LoVo (cell line): ENCODE data around the gene ALG6.
"Not testable (repeated sequence)": the region's sequence is repeated elsewhere in the genome, so short reads cannot be mapped to it uniquely, and the experiment has no call there.

Experiments
- DNase-seq: peaks from one replicate; pipeline ENCODE4 v3.0.0-alpha.2; 2016; ENCODE audit warnings: low spot score

The ALG6 gene

GRCh38 chr1:63414691-63415365 lies 47.4 kb downstream of the ALG6 start:
- no peak for DNase-seq

- no peak for DNase-seq
Observed at GRCh38 chr1:63418101-63418500, 50.7 kb downstream of the ALG6 start.

GRCh38 chr1:63420746-63421145 lies 53.3 kb downstream of the ALG6 start:
- DNase-seq, result not testable (repeated sequence)

GRCh38 chr1:63423649-63424048 lies 56.2 kb downstream of the ALG6 start:
- no peak for DNase-seq

- no peak for DNase-seq
Observed at GRCh38 chr1:63428815-63429214, 61.4 kb downstream of the ALG6 start.

DNA sequence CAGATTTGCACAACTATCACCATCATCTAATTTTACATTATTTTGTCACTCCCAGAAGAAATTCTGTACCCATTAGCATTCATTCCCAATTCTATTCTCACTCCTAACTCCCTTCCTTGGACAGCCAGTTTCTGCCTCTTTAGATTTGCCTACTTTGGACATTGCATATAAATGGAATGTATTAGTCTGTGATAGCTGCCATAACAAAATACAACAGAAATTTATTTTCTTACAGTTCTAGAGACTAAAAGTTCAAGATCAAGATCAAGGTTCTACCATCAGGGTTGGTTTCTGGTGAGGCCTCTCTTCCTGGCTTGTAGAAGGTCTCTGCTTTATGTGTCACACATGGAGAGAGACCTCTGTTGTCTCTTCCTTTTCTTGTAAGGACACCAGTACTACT lies 61.9 kb downstream of the ALG6 start:
- DNase-seq, result no peak

DNA sequence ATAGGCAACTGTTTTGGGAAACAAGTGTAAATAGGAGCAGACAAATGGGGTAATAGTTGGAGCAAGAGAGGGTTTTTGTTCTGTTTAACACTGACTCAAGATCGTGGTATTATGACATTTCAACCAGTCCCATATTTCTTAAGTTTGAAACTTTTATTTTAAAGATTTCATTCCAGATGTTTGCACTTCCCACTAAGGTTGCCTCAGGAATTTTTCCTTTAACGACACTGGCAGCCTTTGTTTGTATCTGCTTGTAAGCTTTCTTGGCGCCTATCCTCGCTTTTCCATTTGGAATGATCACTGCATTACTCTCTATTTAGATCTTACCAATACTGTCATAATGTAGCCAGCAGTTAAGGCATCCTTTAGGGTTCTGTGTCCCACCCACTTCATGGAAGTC lies 67.7 kb downstream of the ALG6 start:
- no peak for DNase-seq

DNA sequence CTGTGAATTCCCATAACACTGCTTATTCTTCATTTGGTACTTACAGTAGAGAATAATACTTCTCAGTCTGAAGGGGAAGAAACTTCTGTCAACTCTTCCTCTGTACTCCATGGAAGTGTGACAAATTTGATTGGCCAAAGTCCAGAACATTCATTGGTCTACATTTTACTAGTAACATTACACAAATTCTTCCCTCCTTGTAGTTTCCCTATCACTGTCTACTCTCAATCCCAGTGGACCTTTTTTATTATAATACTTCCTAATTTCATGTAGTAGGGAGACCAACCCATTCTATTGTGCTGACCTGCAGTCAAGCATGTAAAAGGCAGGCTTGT lies 74.7 kb downstream of the ALG6 start:
- DNase-seq, result no peak

DNA sequence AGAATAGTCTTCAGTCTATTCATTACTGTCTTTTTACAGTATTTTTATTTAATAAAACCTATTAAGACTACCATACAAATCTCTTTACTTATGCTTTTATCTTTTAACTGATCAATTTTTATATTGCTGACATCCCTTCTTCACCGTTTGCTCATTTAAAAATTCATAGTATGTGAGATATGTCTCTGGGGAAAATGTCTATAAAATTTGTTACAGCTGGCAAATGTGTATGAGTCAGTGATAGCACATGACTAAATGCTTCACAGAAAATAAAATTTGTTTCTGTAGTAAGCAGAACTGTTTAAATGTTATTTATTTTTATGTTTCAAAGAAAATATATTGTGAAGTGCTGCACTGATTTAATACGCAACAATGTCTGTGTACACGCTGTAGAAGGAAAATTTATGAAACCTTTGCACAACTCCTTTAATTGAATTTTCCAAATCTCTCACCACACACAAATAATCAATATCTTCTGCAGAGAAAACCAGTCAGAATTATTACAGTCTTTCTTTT lies 81.4 kb downstream of the ALG6 start:
- no peak for DNase-seq

GRCh38 chr1:63450416-63450815 lies 83.0 kb downstream of the ALG6 start:
- DNase-seq, result no peak

DNA sequence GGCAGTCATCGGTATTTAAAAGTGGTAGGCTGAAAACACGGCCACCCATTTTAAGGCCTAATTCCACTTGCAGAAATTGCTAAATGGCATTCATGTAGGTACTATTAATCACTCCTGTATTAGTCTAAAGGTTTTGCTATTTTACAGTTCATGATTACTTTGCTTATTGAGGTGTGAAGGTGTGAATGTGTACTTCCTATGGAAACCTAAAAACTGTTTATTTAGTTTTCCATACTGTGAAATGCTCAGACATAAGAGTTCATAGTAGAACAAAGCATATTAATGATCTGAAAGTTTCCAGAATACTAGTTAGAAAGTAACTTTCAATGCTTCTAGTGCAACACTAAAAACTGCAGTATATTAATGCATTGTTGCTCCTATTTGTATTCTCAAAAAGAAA lies 85.8 kb downstream of the ALG6 start:
- no peak for DNase-seq

DNA sequence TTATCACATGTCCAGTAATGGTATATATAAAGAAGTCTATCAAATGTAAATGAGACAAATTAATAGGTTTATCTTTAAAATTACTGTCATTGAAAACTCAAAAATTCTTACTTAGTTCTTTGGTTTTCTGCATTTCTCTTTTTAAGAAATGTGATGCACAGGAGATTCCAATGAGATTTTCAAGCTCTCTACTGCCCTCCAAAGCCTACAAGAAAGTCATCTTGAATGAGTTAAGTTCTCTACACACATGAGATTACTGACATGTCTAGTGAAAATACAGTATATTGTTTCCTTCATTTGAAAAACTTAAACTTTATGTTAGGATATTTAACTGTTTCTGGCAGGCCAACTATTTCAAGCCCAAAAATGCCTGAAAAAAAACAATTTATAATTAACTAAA lies 86.8 kb downstream of the ALG6 start:
- no peak for DNase-seq

GRCh38 chr1:63458750-63459149 lies 91.3 kb downstream of the ALG6 start:
- DNase-seq, result no peak

DNA sequence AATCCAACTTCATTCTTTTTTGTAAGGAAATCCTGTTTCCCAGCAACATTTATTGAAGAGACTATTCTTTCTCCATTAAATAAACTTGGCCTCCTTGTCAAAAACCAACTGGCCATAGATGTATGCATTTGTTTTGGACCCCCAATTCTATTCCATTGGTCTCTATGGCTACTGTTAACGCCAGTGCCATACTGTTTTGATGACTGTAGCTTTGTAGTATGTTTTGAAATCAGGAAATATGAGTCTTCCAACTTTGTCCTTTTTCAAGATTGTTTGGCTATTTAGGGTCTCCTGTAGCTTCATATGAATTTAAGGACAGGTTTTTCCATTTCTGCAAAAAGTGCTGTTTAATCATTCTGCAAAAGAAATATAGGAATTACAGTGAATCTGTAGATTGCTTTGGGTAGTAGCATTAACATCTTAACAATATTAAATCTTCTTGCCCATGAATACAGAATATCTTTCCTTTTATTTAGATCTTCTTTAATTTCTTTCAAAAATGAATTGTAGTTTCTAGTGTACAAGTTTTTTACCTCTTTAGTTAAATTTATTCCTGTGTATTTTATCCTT lies 94.3 kb downstream of the ALG6 start:
- DNase-seq, result no peak

GRCh38 chr1:63463248-63463647 lies 95.8 kb downstream of the ALG6 start:
- DNase-seq, result no peak

GRCh38 chr1:63466181-63466580 lies 98.8 kb downstream of the ALG6 start:
- DNase-seq, result no peak

DNA sequence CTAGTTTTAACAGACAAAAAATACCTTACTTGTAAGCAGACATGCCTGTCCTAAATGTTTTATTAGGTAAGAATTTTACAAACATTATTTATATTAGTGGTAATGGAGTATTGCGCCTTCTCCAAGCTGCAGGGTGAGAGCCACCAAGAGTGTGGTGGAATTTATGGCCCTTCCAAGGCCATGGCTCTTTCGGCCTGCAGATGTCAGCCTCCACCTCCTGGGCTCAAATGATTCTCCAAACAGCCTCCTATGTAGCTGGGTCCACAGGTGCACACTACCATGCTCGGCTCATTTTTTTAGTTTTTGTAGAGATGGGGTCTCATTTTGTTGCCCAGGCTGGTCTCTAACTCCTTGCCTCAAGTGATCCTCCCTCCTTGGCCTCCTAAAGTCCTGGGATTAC lies 99.3 kb downstream of the ALG6 start:
- no peak for DNase-seq

DNA sequence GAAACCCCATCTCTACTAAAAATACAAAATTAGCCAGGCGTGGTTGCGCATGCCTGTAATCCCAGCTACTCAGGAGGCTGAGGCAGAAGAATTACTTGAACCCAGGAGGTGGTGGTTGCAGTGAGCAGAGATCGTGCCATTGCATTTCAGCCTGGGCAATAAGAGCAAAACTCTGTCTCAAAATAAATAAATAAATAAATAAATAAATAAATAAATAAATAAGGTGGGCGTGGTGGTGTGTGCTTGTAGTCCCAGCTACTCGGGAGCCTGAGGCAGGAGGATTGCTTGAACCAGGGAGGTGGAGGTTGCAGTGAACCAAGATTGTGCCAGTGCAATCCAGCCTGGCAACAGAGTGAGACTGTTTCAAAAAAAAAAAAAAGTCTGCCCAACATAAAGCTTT lies 101.3 kb downstream of the ALG6 start:
- not testable (repeated sequence) for DNase-seq

DNA sequence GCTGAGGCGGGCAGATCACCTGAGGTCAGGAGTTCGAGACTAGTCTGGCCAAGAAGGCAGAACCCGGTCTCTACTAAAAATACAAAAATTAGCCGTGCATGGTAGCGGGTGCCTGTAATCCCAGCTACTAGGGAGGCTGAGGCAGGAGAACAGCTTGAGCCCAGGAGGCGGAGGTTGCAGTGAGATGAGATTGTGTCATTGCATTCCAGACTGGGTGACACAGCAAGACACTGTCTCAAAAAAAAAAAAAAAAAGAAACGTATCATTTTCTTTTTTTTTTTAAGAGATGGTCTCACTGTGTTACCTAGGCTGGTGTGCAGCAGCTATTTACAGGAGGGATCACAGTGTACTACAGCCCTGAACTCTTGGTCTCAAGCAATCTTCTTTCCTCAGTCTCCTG lies 108.3 kb downstream of the ALG6 start:
- DNase-seq, result no peak

DNA sequence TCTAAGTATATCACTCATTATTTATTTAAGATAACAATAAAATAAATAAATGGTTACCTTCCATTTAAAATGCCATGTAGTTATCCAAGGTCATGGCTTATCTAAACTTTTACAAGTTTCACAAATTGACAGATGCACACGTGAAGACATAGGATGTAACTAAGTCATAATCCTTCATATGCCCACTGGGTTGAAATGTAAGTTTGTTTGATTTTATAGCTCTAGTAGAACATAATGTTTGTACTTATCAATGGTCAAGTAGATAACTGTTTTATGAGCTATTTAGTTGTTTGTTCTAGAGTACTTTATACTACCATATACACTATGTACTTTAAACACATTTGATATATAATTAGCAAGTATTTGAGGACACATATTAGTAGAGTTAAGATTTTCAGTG lies 112.6 kb downstream of the ALG6 start:
- no peak for DNase-seq

DNA sequence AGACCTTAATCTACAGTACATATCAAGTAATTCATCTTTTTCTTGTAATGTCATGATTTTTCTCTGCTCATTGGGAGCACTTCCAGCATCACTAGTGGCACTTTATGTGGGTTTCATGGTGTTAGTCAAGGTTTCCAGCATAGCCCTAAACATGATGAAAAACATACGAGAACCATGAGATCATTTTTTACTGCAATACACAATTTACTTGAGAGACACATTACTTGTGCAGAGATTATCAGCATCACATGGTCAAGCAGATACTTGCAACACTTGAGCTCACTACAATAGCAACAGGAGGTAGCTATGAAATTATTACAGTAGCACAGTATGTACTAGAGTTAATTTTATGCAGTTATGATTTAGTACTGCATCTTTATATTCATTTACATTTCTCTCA lies 119.2 kb downstream of the ALG6 start:
- DNase-seq, result no peak

DNA sequence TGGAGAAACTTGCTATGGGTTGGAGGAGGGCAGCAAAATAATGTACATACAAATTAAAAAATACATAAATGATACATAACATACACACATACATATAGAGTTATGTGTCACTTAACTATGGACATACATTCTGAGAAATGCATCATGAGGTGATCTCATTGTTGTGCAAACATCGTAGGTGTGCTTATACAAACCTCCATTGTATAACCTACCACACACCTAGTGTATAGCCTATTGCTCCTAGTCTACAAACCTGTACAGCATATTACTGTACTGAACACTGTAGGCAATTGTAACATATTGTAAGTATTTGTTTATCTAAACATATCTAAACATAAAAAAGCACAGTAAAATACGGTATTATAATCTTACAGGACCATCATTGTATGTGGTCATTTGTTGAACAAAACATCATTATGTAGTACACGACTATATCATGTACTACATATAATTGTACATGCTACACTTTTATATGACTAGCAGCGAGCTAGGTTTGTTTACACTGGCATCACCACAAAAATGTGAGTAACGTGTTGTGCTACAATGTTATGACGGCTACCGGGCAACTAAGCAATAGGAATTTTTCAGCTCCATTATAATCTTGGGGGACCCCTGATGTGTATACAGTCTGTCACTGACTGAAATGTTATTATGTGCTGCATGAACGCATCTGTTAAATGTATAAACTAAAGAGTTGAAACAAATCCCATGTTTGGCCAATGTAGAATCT lies 120.1 kb downstream of the ALG6 start:
- no peak for DNase-seq
